ENCODE measurements around the gene LRP2.

Gene LRP2

GRCh38 chr2:169091761-169092519 lies 270.4 kb downstream of the LRP2 start:
- no peak for DNase-seq (ENCODE audit: low read depth, low spot score)

GRCh38 chr2:169091256-169091655 lies 271.1 kb downstream of the LRP2 start:
- no peak for DNase-seq (ENCODE audit: low read depth, low spot score)

DNA sequence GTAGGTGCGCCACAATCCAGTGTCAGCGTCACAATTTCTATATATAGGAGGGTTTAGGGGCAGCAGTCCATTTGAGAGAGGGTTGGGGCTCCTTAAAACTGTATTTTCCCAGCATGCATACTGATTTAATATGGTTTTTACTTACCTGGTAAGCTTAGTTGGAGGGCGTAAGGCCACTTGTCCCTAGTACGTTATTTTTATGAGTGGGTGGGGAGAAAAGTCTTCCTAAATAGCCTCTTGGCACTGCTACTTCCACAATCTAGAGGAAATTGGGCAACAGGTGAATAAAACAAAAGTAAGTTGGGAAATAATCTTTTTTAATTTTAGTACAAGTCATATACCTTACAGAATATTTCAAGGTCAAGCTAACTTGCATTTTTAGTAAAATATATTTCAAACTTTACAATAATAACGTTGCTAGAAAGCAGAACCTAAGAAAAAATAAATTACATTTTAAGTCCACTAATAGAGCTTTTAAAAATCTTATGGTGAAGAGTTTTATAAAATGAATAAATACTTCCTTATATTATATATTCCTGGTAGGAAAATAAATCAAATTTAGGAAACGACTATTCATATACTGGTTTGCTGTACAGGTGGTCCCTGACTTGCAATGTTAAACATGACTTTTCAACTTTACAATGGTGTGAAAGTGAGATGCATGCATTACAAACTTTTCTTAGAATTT lies 272.1 kb downstream of the LRP2 start:
- no peak for DNase-seq (ENCODE audit: low read depth, low spot score)

- DNase-seq (ENCODE audit: low read depth, low spot score) = no peak
Measured at GRCh38 chr2:169089182-169089581, 273.2 kb downstream of the LRP2 start.

DNA sequence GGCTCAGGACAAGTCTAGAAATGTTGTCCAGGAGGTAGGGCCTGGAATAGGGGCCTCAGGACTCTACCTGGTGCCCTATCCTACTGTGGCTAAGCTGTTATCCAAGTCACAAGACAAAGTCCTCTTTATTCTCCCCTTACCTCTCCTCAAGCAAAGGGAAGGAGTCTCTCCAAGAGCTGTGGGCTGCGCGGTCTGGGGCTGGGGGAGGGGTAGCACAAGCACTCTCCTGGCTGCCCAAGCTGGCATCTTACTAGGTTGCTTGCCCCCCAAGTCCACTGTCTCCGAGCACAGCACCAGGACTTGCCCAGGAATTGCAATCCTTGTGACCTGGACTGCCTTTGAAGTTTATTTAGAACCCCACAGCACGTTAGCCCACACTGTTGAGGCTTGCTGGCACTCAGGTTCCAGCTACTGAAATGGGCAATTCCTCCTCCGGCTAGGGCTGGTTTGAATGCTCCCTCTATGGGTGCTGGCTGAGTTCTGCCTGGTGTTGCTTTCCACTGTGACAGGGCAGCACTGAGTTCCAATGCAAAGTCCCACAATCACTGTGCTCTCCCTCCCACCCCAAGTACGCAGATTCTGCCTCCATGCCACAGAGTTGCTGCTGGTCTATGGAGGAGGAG lies 274.5 kb downstream of the LRP2 start:
- DNase-seq (ENCODE audit: low read depth, low spot score) = no peak

DNA sequence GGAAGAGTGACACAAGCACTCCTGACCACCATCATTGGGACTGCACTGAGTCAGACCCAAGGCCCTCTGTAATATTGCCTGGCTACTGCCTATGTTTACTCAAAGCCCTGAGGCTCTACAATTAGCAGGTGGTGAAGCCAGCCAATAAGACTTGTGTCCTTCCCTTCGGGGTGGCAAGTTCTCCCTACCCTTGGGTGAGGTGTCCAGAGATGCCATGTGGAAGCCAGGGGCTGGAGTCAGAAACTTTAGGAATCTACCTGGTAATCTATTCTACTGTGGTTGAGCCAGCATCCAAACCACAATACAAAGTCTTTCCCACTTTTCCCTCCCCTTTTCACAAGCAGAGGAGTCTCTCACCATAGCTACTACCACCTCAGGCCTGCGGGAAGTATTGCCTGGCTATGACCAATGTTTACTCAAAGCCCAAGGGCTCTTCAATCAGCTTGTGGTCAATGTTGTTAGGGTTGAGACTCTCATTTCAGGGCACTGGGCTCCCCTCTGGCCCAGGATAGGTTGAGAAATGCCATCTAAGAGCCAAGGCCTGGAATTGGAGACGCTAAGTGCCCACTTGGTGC lies 275.4 kb downstream of the LRP2 start:
- no peak for DNase-seq (ENCODE audit: low read depth, low spot score)

DNA sequence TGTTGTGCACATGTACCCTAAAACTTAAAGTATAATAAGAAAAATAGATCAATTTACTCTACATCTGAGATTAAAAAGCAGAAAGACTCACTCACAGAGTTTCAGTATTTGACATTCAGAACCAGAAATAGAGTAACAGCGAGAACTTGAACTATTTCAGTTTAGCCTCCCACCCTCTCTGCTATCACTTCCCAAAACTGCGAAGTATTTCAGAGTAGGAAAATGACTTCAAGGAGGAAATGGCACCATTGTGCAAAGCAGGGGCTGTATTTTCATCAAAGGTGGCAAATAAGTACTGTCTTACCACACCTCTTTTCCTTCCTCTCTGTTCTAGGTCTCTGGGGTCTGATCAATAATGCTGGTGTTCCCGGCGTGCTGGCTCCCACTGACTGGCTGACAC lies 279.3 kb downstream of the LRP2 start:
- DNase-seq (ENCODE audit: low read depth, low spot score) = no peak

DNA sequence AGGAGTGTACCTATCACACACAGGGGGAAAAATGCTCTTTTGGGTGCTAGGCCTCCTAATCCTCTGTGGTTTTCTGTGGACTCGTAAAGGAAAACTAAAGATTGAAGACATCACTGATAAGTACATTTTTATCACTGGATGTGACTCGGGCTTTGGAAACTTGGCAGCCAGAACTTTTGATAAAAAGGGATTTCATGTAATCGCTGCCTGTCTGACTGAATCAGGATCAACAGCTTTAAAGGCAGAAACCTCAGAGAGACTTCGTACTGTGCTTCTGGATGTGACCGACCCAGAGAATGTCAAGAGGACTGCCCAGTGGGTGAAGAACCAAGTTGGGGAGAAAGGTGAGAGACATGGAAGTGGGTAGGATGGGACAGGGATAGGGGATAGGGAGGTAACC lies 280.8 kb downstream of the LRP2 start:
- no peak for DNase-seq (ENCODE audit: low read depth, low spot score)

GRCh38 chr2:169080250-169081069 lies 281.9 kb downstream of the LRP2 start:
- DNase-seq (ENCODE audit: low read depth, low spot score) = no peak

- no peak for DNase-seq (ENCODE audit: low read depth, low spot score)
Measured at GRCh38 chr2:169077674-169078240, 284.6 kb downstream of the LRP2 start.

Measured in activated naive CD8-positive, alpha-beta T cell treated with anti-CD3 and anti-CD28 coated beads, Interleukin-2, amount 50 U/mL, for 16 hours (primary cell).